ENCODE data around the gene NSMCE3. TPM values are rescaled to one million over a fixed set of nuclear protein-coding genes. Genes with fewer than 3 reads are reported as not detected.

NSMCE3 gene
- total and polyA plus RNA-seq, 4 donors = 10.0 to 12.0 (median 10.7) TPM

GRCh38 chr15:29252234-29252633 is 17.4 kb downstream of the NSMCE3 start:
- no peaks in the 10 kb centered on the region for H3K27me3 ChIP-seq (ENCODE audit: control insufficient read depth, insufficient read depth, low read length)
- H3K4me1 ChIP-seq (ENCODE audit: control insufficient read depth, insufficient read depth, low read length) = no peaks in the 10 kb centered on the region
- H3K27ac ChIP-seq (ENCODE audit: low read depth, low read length) = no peak overlapping the region
- peak in 1 of 6 donors; percentile 17 for DNase-seq (ENCODE audit: low read depth in 4 of 6, low spot score in 6 of 6)
- no peaks in the 10 kb centered on the region for H3K9me3 ChIP-seq (ENCODE audit: control insufficient read depth, insufficient read depth, low read length)
- H3K36me3 ChIP-seq (ENCODE audit: control insufficient read depth, insufficient read depth, low read length) = no peaks in the 10 kb centered on the region
- no peak overlapping the region for H3K4me3 ChIP-seq (ENCODE audit: low read depth, low read length)

GRCh38 chr15:29244544-29244943 is 25.1 kb downstream of the NSMCE3 start:
- no peaks in the 10 kb centered on the region for H3K36me3 ChIP-seq (ENCODE audit: control insufficient read depth, insufficient read depth, low read length)
- DNase-seq (ENCODE audit: low read depth in 4 of 6, low spot score in 6 of 6) = no peak
- no peak overlapping the region for H3K4me3 ChIP-seq (ENCODE audit: low read depth, low read length)
- H3K27ac ChIP-seq (ENCODE audit: low read depth, low read length) = no peak overlapping the region
- WGBS (ENCODE audit: insufficient coverage) = 73% methylated on average over 7 of the region's 7 CpGs
- H3K4me1 ChIP-seq (ENCODE audit: control insufficient read depth, insufficient read depth, low read length) = peaks cover 6% of the 10 kb centered on the region
- H3K9me3 ChIP-seq (ENCODE audit: control insufficient read depth, insufficient read depth, low read length) = no peaks in the 10 kb centered on the region
- H3K27me3 ChIP-seq (ENCODE audit: control insufficient read depth, insufficient read depth, low read length) = no peaks in the 10 kb centered on the region

GRCh38 chr15:29244123-29244522 is 25.5 kb downstream of the NSMCE3 start:
- Histone ChIP-seq H3K27ac (ENCODE audit: low read depth, low read length) (no peak overlapping the region), H3K4me1 (ENCODE audit: control insufficient read depth, insufficient read depth, low read length) (peaks cover 6% of the 10 kb centered on the region), H3K9me3 (ENCODE audit: control insufficient read depth, insufficient read depth, low read length) (no peaks in the 10 kb centered on the region), H3K4me3 (ENCODE audit: low read depth, low read length) (no peak overlapping the region), H3K27me3 (ENCODE audit: control insufficient read depth, insufficient read depth, low read length) (no peaks in the 10 kb centered on the region), H3K36me3 (ENCODE audit: control insufficient read depth, insufficient read depth, low read length) (no peaks in the 10 kb centered on the region)
- no peak for DNase-seq (ENCODE audit: low read depth in 4 of 6, low spot score in 6 of 6)
- WGBS (ENCODE audit: insufficient coverage) = 72% methylated on average over 3 of the region's 4 CpGs

- 49% methylated on average over 9 of the region's 16 CpGs for WGBS (ENCODE audit: insufficient coverage)
- no peak overlapping the region for H3K27ac ChIP-seq (ENCODE audit: low read depth, low read length)
- H3K4me3 ChIP-seq (ENCODE audit: low read depth, low read length) = no peak overlapping the region
Observed at GRCh38 chr15:29242456-29243242, 27.0 kb downstream of the NSMCE3 start.

GRCh38 chr15:29241207-29241606 is 28.4 kb downstream of the NSMCE3 start:
- no peaks in the 10 kb centered on the region for H3K36me3 ChIP-seq (ENCODE audit: control insufficient read depth, insufficient read depth, low read length)
- 100% methylated on average over 1 of the region's 1 CpG for WGBS (ENCODE audit: insufficient coverage)
- no peak overlapping the region for H3K4me3 ChIP-seq (ENCODE audit: low read depth, low read length)
- H3K9me3 ChIP-seq (ENCODE audit: control insufficient read depth, insufficient read depth, low read length) = no peaks in the 10 kb centered on the region
- H3K27me3 ChIP-seq (ENCODE audit: control insufficient read depth, insufficient read depth, low read length) = no peaks in the 10 kb centered on the region
- H3K27ac ChIP-seq (ENCODE audit: low read depth, low read length) = no peak overlapping the region
- H3K4me1 ChIP-seq (ENCODE audit: control insufficient read depth, insufficient read depth, low read length) = peaks cover 6% of the 10 kb centered on the region
- DNase-seq (ENCODE audit: low read depth in 4 of 6, low spot score in 6 of 6) = no peak

More at GRCh38 chr15:29242456-29243242, 27.0 kb downstream of the NSMCE3 start:
- Histone ChIP-seq H3K36me3 (ENCODE audit: control insufficient read depth, insufficient read depth, low read length) (no peaks in the 10 kb centered on the region), H3K27me3 (ENCODE audit: control insufficient read depth, insufficient read depth, low read length) (no peaks in the 10 kb centered on the region), H3K9me3 (ENCODE audit: control insufficient read depth, insufficient read depth, low read length) (no peaks in the 10 kb centered on the region), H3K4me1 (ENCODE audit: control insufficient read depth, insufficient read depth, low read length) (peaks cover 6% of the 10 kb centered on the region)
- peak in 4 of 6 donors; percentile 46 to 89 (median 74) for DNase-seq (ENCODE audit: low read depth in 4 of 6, low spot score in 6 of 6)

- 0% methylated on average over 1 of the region's 3 CpGs for WGBS (ENCODE audit: insufficient coverage)
Observed at GRCh38 chr15:29239395-29239794, 30.2 kb downstream of the NSMCE3 start.

GRCh38 chr15:29233566-29233965 is 36.1 kb downstream of the NSMCE3 start:
- Histone ChIP-seq H3K27me3 (ENCODE audit: control insufficient read depth, insufficient read depth, low read length) (no peaks in the 10 kb centered on the region), H3K4me3 (ENCODE audit: low read depth, low read length) (no peak overlapping the region), H3K9me3 (ENCODE audit: control insufficient read depth, insufficient read depth, low read length) (no peaks in the 10 kb centered on the region), H3K27ac (ENCODE audit: low read depth, low read length) (no peak overlapping the region), H3K36me3 (ENCODE audit: control insufficient read depth, insufficient read depth, low read length) (no peaks in the 10 kb centered on the region), H3K4me1 (ENCODE audit: control insufficient read depth, insufficient read depth, low read length) (no peaks in the 10 kb centered on the region)
- WGBS (ENCODE audit: insufficient coverage) = 87% methylated on average over 4 of the region's 4 CpGs
- DNase-seq (ENCODE audit: low read depth in 4 of 6, low spot score in 6 of 6) = no peak

More at GRCh38 chr15:29239395-29239794, 30.2 kb downstream of the NSMCE3 start:
- H3K36me3 ChIP-seq (ENCODE audit: control insufficient read depth, insufficient read depth, low read length) = no peaks in the 10 kb centered on the region
- no peak overlapping the region for H3K4me3 ChIP-seq (ENCODE audit: low read depth, low read length)
- H3K27ac ChIP-seq (ENCODE audit: low read depth, low read length) = no peak overlapping the region
- H3K4me1 ChIP-seq (ENCODE audit: control insufficient read depth, insufficient read depth, low read length) = peaks cover 6% of the 10 kb centered on the region
- no peaks in the 10 kb centered on the region for H3K27me3 ChIP-seq (ENCODE audit: control insufficient read depth, insufficient read depth, low read length)
- peak in 1 of 6 donors; percentile 22 for DNase-seq (ENCODE audit: low read depth in 4 of 6, low spot score in 6 of 6)
- no peaks in the 10 kb centered on the region for H3K9me3 ChIP-seq (ENCODE audit: control insufficient read depth, insufficient read depth, low read length)

- H3K36me3 ChIP-seq (ENCODE audit: control insufficient read depth, insufficient read depth, low read length) = no peaks in the 10 kb centered on the region
- 17% methylated on average over 7 of the region's 9 CpGs for WGBS (ENCODE audit: insufficient coverage)
- no peaks in the 10 kb centered on the region for H3K9me3 ChIP-seq (ENCODE audit: control insufficient read depth, insufficient read depth, low read length)
- DNase-seq (ENCODE audit: low read depth in 4 of 6, low spot score in 6 of 6) = peak in 3 of 6 donors; percentile 42 to 87 (median 77)
- H3K4me1 ChIP-seq (ENCODE audit: control insufficient read depth, insufficient read depth, low read length) = peaks cover 16% of the 10 kb centered on the region
- H3K27ac ChIP-seq (ENCODE audit: low read depth, low read length) = peak overlapping the region; percentile 42
- no peak overlapping the region for H3K4me3 ChIP-seq (ENCODE audit: low read depth, low read length)
- H3K27me3 ChIP-seq (ENCODE audit: control insufficient read depth, insufficient read depth, low read length) = no peaks in the 10 kb centered on the region
Observed at GRCh38 chr15:29226436-29227208, 43.0 kb downstream of the NSMCE3 start.

- no peaks in the 10 kb centered on the region for H3K27me3 ChIP-seq (ENCODE audit: control insufficient read depth, insufficient read depth, low read length)
- H3K27ac ChIP-seq (ENCODE audit: low read depth, low read length) = no peak overlapping the region
- no peaks in the 10 kb centered on the region for H3K9me3 ChIP-seq (ENCODE audit: control insufficient read depth, insufficient read depth, low read length)
- DNase-seq (ENCODE audit: low read depth in 4 of 6, low spot score in 6 of 6) = peak in 3 of 6 donors; percentile 33 to 73 (median 59)
- no peaks in the 10 kb centered on the region for H3K36me3 ChIP-seq (ENCODE audit: control insufficient read depth, insufficient read depth, low read length)
- H3K4me3 ChIP-seq (ENCODE audit: low read depth, low read length) = no peak overlapping the region
- H3K4me1 ChIP-seq (ENCODE audit: control insufficient read depth, insufficient read depth, low read length) = peaks cover 16% of the 10 kb centered on the region
- 62% methylated on average over 18 of the region's 22 CpGs for whole genome bisulfite sequencing (ENCODE audit: insufficient coverage)
Observed at GRCh38 chr15:29225534-29226234, 43.9 kb downstream of the NSMCE3 start.
